Stimulated activated CD4-positive, alpha-beta T cell treated with anti-CD3 and anti-CD28 coated beads, TNF-alpha, amount 100 ng/mL, for 4 hours (primary cell): ENCODE data around the gene DIP2B.
"Not testable (repeated sequence)": the region's sequence is repeated elsewhere in the genome, so short reads cannot be mapped to it uniquely, and the experiment has no call there.

ENCODE experiments used
- DNase-seq, 3 experiments: peaks; one replicate each; pipeline ENCODE4 v3.0.0-alpha.2; 2020; ENCODE audit warnings: low read depth in 3 of 3

The DIP2B gene

DNA sequence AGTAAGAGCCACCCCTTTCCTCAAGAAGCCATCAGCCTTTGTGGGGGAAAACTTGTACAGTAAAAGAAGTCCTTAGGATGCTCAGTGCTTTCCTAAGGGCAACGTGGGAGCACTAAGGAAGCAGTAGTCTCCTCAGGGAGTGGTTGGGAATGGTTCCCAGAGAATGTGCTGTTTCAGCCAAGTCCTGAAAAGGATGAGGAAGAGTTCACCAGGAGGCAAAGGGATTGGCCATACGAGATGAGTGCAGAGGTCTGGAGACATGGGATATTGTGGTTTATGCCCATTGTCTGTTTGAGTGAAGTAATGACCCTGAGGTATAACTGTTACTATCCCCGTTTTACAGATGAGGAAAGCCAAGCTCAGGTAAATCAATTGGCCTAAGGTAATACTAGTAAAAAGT lies 173.1 kb downstream of the DIP2B start:
- no peak for DNase-seq

- DNase-seq = no peak
Observed at GRCh38 chr12:50678650-50679365, 174.0 kb downstream of the DIP2B start.

DNA sequence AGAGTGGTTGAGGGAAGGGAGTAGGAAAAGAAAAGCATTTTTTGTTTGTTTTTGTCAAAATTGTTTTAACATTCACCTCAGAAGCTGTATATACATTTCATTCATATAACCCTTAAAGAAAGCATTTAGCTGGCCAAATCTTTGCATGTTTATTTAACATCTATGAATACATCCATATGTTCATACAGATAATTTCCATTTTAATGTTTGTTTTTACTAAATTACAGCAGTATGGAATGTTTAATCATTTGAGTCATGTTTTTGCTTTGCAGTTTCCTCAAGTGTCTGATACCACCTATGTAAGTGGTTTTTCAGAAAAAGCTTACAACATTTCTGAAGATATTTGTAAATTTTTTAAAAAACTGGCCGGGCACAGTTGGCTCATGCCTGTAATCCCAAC lies 174.8 kb downstream of the DIP2B start:
- DNase-seq = no peak

DNA sequence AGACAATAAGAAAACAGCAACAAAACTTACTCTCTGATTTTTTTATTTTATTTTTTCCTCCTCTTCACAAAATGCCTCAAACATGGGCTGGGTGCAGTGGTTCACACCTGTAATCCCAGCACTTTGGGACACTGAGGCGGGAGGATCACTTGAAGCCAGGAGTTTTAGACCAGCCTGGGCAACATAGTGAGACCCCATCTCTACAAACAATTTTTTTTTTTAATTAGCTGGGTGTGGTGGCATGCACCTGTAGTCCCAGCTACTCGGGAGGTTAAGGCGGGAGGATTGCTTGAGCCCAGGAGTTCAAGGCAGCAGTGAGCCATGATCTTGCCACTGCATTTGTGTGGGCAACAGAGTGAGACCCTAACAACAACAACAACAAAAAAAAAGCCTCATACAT lies 176.3 kb downstream of the DIP2B start:
- not testable (repeated sequence) for DNase-seq

DNA sequence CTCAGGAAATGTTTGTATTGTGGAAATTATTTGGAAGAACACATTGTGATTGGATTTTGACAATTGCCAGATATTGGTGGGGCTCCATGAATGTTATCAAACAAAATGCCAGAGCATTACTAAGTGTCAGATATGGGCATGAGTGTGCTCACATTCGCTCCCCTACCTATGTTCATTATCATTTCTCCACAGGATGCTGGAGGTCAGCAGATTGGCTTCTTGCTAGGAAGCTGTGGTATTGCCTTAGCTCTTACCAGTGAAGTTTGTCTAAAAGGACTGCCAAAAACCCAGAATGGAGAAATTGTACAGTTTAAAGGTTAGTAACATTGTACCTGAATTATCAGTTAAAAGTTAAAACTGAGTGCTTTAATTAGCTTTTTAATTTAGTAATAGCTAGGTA lies 180.9 kb downstream of the DIP2B start:
- DNase-seq = no peak

- no peak for DNase-seq
Observed at GRCh38 chr12:50686406-50686805, 181.6 kb downstream of the DIP2B start.

DNA sequence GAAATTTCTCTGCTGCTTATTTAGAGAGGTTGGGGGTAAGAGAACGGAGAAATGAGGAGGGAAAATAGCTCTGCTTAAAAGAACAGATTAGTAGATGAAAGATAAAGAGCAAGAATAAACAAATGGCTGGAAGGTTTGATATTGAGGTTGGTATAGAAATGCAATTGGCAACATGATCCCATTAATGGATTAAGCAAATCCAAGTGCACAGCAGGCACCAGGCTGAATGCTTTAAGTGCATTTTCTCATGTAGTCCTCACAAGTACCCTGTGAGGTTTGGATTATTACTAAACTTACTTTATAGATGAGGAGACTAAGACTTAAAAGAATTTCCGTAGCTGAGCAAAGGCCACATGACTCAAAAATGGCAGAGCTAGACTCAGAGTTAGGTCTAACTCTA lies 182.2 kb downstream of the DIP2B start:
- DNase-seq = no peak

GRCh38 chr12:50689437-50689836 lies 184.7 kb downstream of the DIP2B start:
- DNase-seq = no peak

GRCh38 chr12:50690925-50691324 lies 186.1 kb downstream of the DIP2B start:
- DNase-seq = no peak

DNA sequence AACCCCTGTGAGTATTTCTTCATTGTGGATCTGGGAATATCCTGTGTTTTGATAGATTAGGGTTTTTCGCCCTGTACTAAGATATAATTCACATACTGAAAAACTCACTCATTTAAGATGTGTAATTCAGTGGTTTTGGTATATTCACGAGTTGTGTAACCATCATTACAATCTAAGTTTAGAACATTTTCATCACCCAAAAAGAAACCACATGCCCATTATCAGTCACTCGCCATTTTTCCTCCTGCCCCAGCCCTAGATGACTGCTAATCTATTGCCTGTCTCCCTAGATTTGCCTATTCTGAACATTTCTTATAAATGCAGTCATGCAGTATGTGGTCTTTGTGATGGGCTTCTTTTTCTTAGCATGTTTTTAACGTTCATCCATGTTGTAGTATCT lies 191.2 kb downstream of the DIP2B start:
- DNase-seq = no peak

DNA sequence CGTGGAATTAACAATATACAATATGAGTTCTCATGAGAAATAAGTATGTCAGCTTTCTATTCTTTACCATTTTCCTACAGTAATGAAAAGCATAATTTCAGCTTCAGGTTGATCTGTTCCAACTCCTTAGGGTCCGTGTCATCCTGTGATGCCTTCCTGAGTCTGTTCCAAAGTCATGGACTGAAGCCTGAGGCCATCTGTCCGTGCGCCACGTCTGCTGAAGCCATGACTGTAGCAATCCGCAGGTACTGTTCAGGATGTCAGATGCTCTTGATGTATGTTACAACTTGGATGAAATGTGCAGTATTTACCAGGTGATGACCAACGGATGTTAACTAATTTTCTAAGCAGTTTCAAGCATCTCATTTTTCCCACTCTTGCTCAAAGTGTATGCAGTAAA lies 192.1 kb downstream of the DIP2B start:
- no peak for DNase-seq

GRCh38 chr12:50699154-50699553 lies 194.4 kb downstream of the DIP2B start:
- no peak for DNase-seq

DNA sequence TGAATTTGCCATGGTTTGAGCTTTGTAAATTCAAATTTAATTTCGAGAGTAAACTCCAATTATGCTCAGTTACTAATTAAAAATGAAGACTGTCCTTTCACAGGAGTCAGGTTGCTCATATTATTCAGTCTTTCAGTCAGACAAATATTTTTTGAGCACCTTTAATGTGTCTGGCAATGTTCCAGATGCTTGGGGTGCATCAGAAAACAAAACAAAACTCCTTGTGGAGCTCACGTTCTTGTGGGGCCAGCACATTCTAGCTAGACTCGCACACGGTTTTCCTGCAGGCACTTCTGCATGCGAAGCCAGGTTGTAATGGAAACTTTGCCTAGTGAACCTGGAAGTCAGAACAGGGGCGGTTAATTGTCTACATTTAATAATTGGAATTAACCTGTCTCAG lies 195.2 kb downstream of the DIP2B start:
- no peak for DNase-seq

DNA sequence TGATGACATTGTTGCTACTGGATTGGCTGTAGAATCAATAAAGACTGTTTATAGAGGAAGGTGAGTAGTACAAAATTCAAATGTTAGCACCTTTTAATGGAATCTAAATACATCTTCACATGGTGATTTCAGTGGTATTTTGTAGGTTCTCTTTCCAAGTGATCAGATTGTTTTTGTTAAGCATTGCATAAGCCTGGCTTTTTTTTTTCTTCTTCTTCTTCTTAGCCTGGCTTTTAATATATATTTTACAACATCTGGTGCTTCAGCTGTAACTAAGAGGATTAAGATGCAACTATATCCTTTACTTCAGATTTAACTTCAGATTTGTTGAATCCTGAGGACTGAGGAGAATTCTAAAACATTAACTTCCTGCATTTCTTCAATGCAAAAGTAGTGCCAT lies 201.8 kb downstream of the DIP2B start:
- DNase-seq = no peak

DNA sequence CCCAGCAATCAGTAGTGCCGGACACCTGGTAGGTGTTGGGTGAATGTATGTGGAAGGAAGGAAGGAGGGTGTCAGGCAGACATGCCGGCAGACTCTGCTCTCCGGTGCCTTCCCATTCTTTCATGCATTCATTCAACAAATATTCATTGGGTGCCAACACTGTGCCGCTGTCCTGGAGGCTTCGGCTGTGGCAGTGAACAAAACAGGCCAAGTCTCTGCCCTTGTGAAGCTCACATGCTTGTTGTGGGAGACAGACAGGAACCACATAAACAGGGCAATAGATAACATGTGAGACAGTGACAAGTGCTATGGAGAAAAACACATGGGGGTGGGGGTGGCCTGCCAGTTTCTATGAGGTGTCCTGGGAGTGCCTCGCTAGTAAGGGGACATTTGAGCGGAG lies 202.6 kb downstream of the DIP2B start:
- no peak for DNase-seq

- DNase-seq = no peak
Observed at GRCh38 chr12:50708631-50709030, 203.8 kb downstream of the DIP2B start.

DNA sequence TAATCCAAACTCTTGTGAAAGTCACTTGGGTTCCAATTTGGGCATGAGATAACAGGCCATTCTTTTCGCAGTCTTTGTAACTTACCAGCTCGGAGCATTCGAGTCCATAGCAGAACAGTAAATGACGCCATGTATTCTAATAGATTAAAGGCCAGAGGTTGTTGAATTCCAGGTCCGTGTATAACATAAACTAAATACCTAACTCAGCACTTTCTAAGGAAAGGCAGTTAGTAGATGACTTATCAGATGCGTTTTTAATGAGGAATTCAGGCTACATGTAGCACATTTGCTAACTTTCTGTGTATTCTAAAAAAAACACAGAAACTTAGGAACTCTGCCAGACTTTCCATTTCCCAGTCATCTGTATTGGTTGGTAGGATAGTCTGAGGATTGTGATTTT lies 206.3 kb downstream of the DIP2B start:
- DNase-seq = no peak

DNA sequence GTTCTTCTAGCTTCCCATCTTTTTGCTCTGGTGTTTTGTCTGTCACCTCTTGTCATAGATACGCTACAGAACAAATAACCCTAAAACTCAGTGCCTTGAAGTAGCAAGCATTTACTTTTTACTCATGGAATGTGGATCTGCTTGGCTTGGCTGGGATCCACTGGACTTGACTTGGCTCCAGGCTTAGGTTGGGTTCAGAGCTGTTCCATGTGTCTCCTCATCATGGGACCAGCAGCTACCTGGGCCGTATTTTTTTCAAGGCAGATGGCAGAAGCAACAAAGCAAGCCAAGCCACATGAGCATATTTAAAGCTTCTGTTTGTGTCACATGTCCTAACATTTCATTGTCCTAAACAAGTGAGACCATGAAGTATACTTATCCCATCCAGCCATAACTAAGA lies 210.4 kb downstream of the DIP2B start:
- DNase-seq = no peak

- DNase-seq = no peak
Observed at GRCh38 chr12:50718760-50719159, 214.0 kb downstream of the DIP2B start.

DNA sequence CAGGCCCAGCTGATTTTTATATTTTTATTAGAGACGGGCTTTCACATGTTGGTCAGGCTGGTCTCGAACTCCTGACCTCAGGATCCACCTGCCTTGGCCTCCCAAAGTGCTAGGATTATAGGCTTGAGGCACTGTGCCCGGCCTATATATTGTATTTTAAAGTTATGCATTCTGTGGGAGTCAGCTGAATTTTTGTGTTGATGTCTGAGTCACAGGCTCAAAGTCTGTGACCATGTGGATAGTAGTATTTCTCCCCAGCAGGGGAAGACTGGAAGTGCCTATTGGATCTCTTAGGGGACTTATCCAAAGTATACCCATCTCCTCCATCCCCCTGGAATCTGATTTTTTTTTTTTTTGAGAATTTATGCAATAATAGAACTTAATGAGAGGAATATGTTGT lies 215.3 kb downstream of the DIP2B start:
- DNase-seq = no peak

DNA sequence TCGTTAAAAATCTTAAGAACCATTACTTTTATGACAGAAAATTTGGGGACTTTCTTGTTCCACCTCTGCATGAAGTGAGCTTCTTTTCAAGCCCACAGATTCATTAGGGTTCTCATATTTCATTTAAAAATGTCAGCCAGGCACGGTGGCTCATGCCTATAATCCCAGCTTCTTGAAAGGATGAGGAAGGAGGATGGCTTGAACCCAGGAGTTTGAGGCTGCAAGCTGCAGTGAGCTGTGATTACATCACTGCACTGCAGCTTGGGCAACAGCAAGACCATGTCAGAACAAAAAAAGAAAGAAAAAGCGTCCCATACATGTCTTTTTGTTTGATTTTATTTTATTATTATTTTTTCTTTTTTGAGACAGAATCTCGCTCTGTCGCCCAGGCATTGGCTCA lies 215.7 kb downstream of the DIP2B start:
- no peak for DNase-seq

DNA sequence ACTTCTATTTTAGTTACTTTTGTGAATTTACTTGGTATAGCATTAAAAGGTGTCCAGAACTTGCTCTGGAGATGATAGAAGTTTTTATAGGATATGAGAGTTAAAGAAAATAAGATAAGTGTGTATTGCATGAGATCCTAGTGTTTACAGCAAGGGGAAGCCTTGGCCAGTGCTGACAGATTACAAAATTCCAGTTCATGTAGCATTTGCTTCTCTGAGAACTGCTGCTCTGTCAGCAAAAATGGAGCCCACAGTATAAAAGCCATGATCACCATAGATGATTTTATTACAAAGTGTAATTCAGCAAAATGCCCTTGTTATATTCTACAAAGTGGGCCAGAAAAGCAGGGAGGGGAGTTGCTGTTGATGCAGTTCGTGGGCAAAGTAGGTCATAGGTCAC lies 219.1 kb downstream of the DIP2B start:
- DNase-seq = no peak

- no peak for DNase-seq
Observed at GRCh38 chr12:50725011-50725942, 220.5 kb downstream of the DIP2B start.
